Measurements from ENCODE around the gene UBA5.
"Not testable (repeated sequence)": the region's sequence is repeated elsewhere in the genome, so short reads cannot be mapped to it uniquely, and the experiment has no call there.

Gene UBA5

GRCh38 chr3:132660052-132660810 is at the start of gene UBA5:
Gene UBA5, plus strand, starts transcription at chr3:132660329. Its CDS starts 209 bp downstream, at chr3:132660538.
- in situ Hi-C loops (cut with MboI; ENCODE audit: low sequenced_read_pairs): no loop called here

- in situ Hi-C loops (cut with MboI; ENCODE audit: low sequenced_read_pairs): not testable (repeated sequence)
These were observed 44.8 kb upstream of the UBA5 start for GRCh38 chr3:132615301-132615700.

GRCh38 chr3:132615881-132616280 is 44.2 kb upstream of the UBA5 start:
- in situ Hi-C loops (cut with MboI; ENCODE audit: low sequenced_read_pairs): no loop called here

- in situ Hi-C loops (cut with MboI; ENCODE audit: low sequenced_read_pairs): no loop called here
These were observed 43.3 kb upstream of the UBA5 start for GRCh38 chr3:132616780-132617179.

GRCh38 chr3:132622148-132622547 is 38.0 kb upstream of the UBA5 start:
- in situ Hi-C loops (cut with MboI; ENCODE audit: low sequenced_read_pairs): no loop called here

GRCh38 chr3:132622761-132623160 is 37.4 kb upstream of the UBA5 start:
- in situ Hi-C loops (cut with MboI; ENCODE audit: low sequenced_read_pairs): no loop called here

GRCh38 chr3:132623646-132624045 is 36.5 kb upstream of the UBA5 start:
- in situ Hi-C loops (cut with MboI; ENCODE audit: low sequenced_read_pairs): no loop called here

GRCh38 chr3:132624790-132625189 is 35.3 kb upstream of the UBA5 start:
- in situ Hi-C loops (cut with MboI; ENCODE audit: low sequenced_read_pairs): no loop called here

- in situ Hi-C loops (cut with MboI; ENCODE audit: low sequenced_read_pairs): no loop called here
These were observed 34.5 kb upstream of the UBA5 start for GRCh38 chr3:132625613-132626012.

- in situ Hi-C loops (cut with MboI; ENCODE audit: low sequenced_read_pairs): no loop called here
These were observed 33.2 kb upstream of the UBA5 start for GRCh38 chr3:132626955-132627354.

GRCh38 chr3:132628157-132628556 is 32.0 kb upstream of the UBA5 start:
- in situ Hi-C loops (cut with MboI; ENCODE audit: low sequenced_read_pairs): no loop called here

- in situ Hi-C loops (cut with MboI; ENCODE audit: low sequenced_read_pairs): no loop called here
These were observed 30.2 kb upstream of the UBA5 start for GRCh38 chr3:132629928-132630327.

- in situ Hi-C loops (cut with MboI; ENCODE audit: low sequenced_read_pairs): no loop called here
These were observed 29.5 kb upstream of the UBA5 start for GRCh38 chr3:132630612-132631011.

- in situ Hi-C loops (cut with MboI; ENCODE audit: low sequenced_read_pairs): no loop called here
These were observed 25.1 kb upstream of the UBA5 start for GRCh38 chr3:132635052-132635451.

GRCh38 chr3:132637590-132637989 is 22.5 kb upstream of the UBA5 start:
- in situ Hi-C loops (cut with MboI; ENCODE audit: low sequenced_read_pairs): no loop called here

- in situ Hi-C loops (cut with MboI; ENCODE audit: low sequenced_read_pairs): no loop called here
These were observed 21.4 kb upstream of the UBA5 start for GRCh38 chr3:132638706-132639105.

GRCh38 chr3:132641427-132641826 is 18.7 kb upstream of the UBA5 start:
- in situ Hi-C loops (cut with MboI; ENCODE audit: low sequenced_read_pairs): not testable (repeated sequence)

GRCh38 chr3:132641837-132642538 is 18.1 kb upstream of the UBA5 start:
- in situ Hi-C loops (cut with MboI; ENCODE audit: low sequenced_read_pairs): no loop called here

GRCh38 chr3:132642539-132642847 is 17.6 kb upstream of the UBA5 start:
- in situ Hi-C loops (cut with MboI; ENCODE audit: low sequenced_read_pairs): no loop called here

- in situ Hi-C loops (cut with MboI; ENCODE audit: low sequenced_read_pairs): no loop called here
These were observed 16.8 kb upstream of the UBA5 start for GRCh38 chr3:132643366-132643765.

GRCh38 chr3:132645058-132645457 is 15.1 kb upstream of the UBA5 start:
- in situ Hi-C loops (cut with MboI; ENCODE audit: low sequenced_read_pairs): no loop called here

- in situ Hi-C loops (cut with MboI; ENCODE audit: low sequenced_read_pairs): no loop called here
These were observed 10.0 kb upstream of the UBA5 start for GRCh38 chr3:132650153-132650552.

Data from hTERT RPE-1 (cell line).